HepG2 (cell line): ENCODE measurements around the gene MYO16.

ENCODE experiments used
- ATF1 ChIP-seq: IDR thresholded peaks from 2 replicates; pipeline ENCODE4 v1.6.1; 2016; ENCODE audit warnings: mild to moderate bottlenecking, control low read depth
- GABPA ChIP-seq, 2 experiments: IDR thresholded peaks; 2 replicates each; pipeline ENCODE4 v1.6.1; 2011 to 2016; ENCODE audit warnings: low read depth in 2 of 2, low read length in 1 of 2, missing biosample characterization in 1 of 2, missing genetic modification characterization in 1 of 2
- HDAC1 ChIP-seq: sonication (generic); formaldehyde crosslinking; IDR thresholded peaks from 2 replicates; pipeline ENCODE4 v1.5.1; 2020; ENCODE audit warnings: mild to moderate bottlenecking, missing genetic modification reagents
- ISX ChIP-seq: sonication (generic); formaldehyde crosslinking; conservative IDR thresholded peaks from 2 replicates; pipeline ENCODE4 v1.5.0; 2020; ENCODE audit warnings: missing genetic modification reagents
- SP4 ChIP-seq: sonication (generic); formaldehyde crosslinking; IDR thresholded peaks from 2 replicates; pipeline ENCODE4 v1.8.1; 2023; ENCODE audit warnings: mild to moderate bottlenecking, missing genetic modification reagents
- ZNF773 ChIP-seq: sonication (generic); formaldehyde crosslinking; IDR thresholded peaks from 2 replicates; pipeline ENCODE4 v1.4.0; 2020; ENCODE audit warnings: missing genetic modification reagents, borderline replicate concordance

GRCh38 chr13:108610507-108610906 lies 18.9 kb upstream of the MYO16 start:
- TF ChIP-seq SP4 (CRISPR knock-in tag) (no peak), ISX (CRISPR knock-in tag) (no peak), ZNF773 (CRISPR knock-in tag) (no peak), ATF1 (CRISPR knock-in tag) (no peak), GABPA (IDR thresholded peaks at IDR 0.05; ENCODE audit: low read depth, low read length) (no peak), GABPA (CRISPR knock-in tag; IDR thresholded peaks at IDR 0.05; ENCODE audit: low read depth) (no peak), HDAC1 (CRISPR knock-in tag) (no peak)
